Measurements from ENCODE around the gene NIBAN1. TPM values are rescaled to one million over a fixed set of nuclear protein-coding genes. Genes with fewer than 3 reads are reported as not detected.
"Not testable (repeated sequence)": the region's sequence is repeated elsewhere in the genome, so short reads cannot be mapped to it uniquely, and the experiment has no call there.

The NIBAN1 gene
- total and polyA plus RNA-seq, 2 donors (not counting 3 experiments of a cell fraction or from before 2014, with no cell fraction given), result 0.23 to 2.8 TPM

- POLR2A ChIA-PET, result no interaction called here
- DNase-seq (ENCODE audit: low read depth, low spot score) (no peak), FAIRE-seq (no peak)
- intact Hi-C loops (cut with micrococcal nuclease), result no loop called here
- no peak overlapping the region for H3K9ac ChIP-seq (replicated peaks; ENCODE audit: extremely low read depth, insufficient read depth, low read length)
- no peaks in the 10 kb centered on the region for H3K9me1 ChIP-seq (replicated peaks; ENCODE audit: control insufficient read depth, extremely low read depth, insufficient read depth, low read length)
- H3K4me2 ChIP-seq (ENCODE audit: insufficient read depth, low read length), result no peak overlapping the region
- H3K36me3 ChIP-seq (ENCODE audit: control insufficient read depth in 2 of 2, extremely low read depth in 1 of 2, insufficient read depth in 2 of 2, low read length in 2 of 2), result no peaks in the 10 kb centered on the region
- CTCF ChIA-PET, result interaction anchor here (1.1 to 1.8 kb wide), 2 partner anchors 21 to 211 kb away, joined by 4 to 8 read pairs; no protein-coding TSS in a partner anchor
- H3K4me3 ChIP-seq (replicated peaks in 1 of 3; ENCODE audit: insufficient read depth in 1 of 3, low read depth in 1 of 3, low read length in 3 of 3), result no peak overlapping the region
- BruUV-seq (replicated peaks), result no TSS peak
- no peak overlapping the region for H3K27ac ChIP-seq (ENCODE audit: insufficient read depth, low read depth, low read length)
- dilution Hi-C loops (cut with MboI; ENCODE audit: extremely low pct_ligation_motif_present, low sequenced_read_pairs), result no loop called here
- H3K4me1 ChIP-seq (ENCODE audit: control insufficient read depth, extremely low read depth, insufficient read depth, low read length), result peaks cover 6% of the 10 kb centered on the region
- no peaks in the 10 kb centered on the region for H3K9me3 ChIP-seq (replicated peaks; ENCODE audit: control insufficient read depth, insufficient read depth, low read length)
- TF ChIP-seq CTCF (IDR thresholded peaks at IDR 0.05; ENCODE audit: extremely low read depth in 1 of 2, insufficient read depth in 1 of 2, low read depth in 1 of 2, low read length in 2 of 2), result no peak
- no peak for TF ChIP-seq MAX (IDR thresholded peaks at IDR 0.05; ENCODE audit: insufficient read depth, insufficient read length)
- no peak for TF ChIP-seq FOS (IDR thresholded peaks at IDR 0.05; ENCODE audit: borderline replicate concordance, insufficient read depth, low read length)
- no peak for TF ChIP-seq JUN (IDR thresholded peaks at IDR 0.05; ENCODE audit: borderline replicate concordance, insufficient read depth, insufficient read length, low read depth)
- no peak for TF ChIP-seq POLR2AphosphoS5 (IDR thresholded peaks at IDR 0.05; ENCODE audit: insufficient read depth, low read depth, low read length)
- no peak for TF ChIP-seq GATA2 (IDR thresholded peaks at IDR 0.05; ENCODE audit: insufficient read depth, insufficient read length, low read depth, low read length)
- TF ChIP-seq EZH2 (IDR thresholded peaks at IDR 0.05; ENCODE audit: borderline replicate concordance, low read depth, low read length, severe bottlenecking), result no peak
- no peak for TF ChIP-seq POLR2A (IDR thresholded peaks at IDR 0.05; ENCODE audit: low read depth, low read length)
- no peak for TF ChIP-seq MYC (IDR thresholded peaks at IDR 0.05; ENCODE audit: low read depth, low read length)
- H3K79me2 ChIP-seq (ENCODE audit: control insufficient read depth, insufficient read depth, low read length), result no peaks in the 10 kb centered on the region
- no peaks in the 10 kb centered on the region for H3K27me3 ChIP-seq (ENCODE audit: control insufficient read depth in 2 of 2, insufficient read depth in 2 of 2, low read length in 2 of 2)
- no peak overlapping the region for H2AFZ ChIP-seq (ENCODE audit: low read depth, low read length)
- no peaks in the 10 kb centered on the region for H4K20me1 ChIP-seq (replicated peaks; ENCODE audit: control insufficient read depth, extremely low read depth, insufficient read depth, low read length)
Observed at GRCh38 chr1:184958554-184959353, 15.6 kb downstream of the NIBAN1 start.

DNA sequence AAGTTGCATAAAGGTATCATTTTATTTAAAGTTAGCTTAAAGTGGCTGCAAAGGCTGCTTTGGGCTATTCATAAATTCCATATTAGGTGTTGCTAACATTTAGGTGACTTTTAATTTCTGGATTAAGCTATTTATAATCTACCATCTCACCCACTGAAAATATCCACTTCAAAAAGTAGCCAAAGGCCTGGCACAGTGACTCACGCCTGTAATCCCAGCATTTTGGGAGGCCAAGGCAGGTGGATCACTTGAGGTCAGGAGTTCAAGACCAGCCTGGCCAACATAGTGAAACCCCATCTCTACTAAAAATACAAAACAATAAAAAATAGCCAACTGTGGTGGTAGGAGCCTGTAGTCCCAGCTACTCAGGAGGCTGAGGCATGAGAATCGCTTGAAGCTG is 16.4 kb downstream of the NIBAN1 start:
- FAIRE-seq; H3K36me3 ChIP-seq (ENCODE audit: control insufficient read depth in 2 of 2, extremely low read depth in 1 of 2, insufficient read depth in 2 of 2, low read length in 2 of 2); H4K20me1 ChIP-seq (replicated peaks; ENCODE audit: control insufficient read depth, extremely low read depth, insufficient read depth, low read length); dilution Hi-C loops (cut with MboI; ENCODE audit: extremely low pct_ligation_motif_present, low sequenced_read_pairs); H3K4me3 ChIP-seq (replicated peaks in 1 of 3; ENCODE audit: insufficient read depth in 1 of 3, low read depth in 1 of 3, low read length in 3 of 3); H3K27me3 ChIP-seq (ENCODE audit: control insufficient read depth in 2 of 2, insufficient read depth in 2 of 2, low read length in 2 of 2); H3K79me2 ChIP-seq (ENCODE audit: control insufficient read depth, insufficient read depth, low read length); intact Hi-C loops (cut with micrococcal nuclease); H3K9me3 ChIP-seq (replicated peaks; ENCODE audit: control insufficient read depth, insufficient read depth, low read length); H3K9ac ChIP-seq (replicated peaks; ENCODE audit: extremely low read depth, insufficient read depth, low read length); H3K4me2 ChIP-seq (ENCODE audit: insufficient read depth, low read length); BruUV-seq (replicated peaks); H3K27ac ChIP-seq (ENCODE audit: insufficient read depth, low read depth, low read length); POLR2A ChIA-PET; DNase-seq (ENCODE audit: low read depth, low spot score); H3K9me1 ChIP-seq (replicated peaks; ENCODE audit: control insufficient read depth, extremely low read depth, insufficient read depth, low read length); H2AFZ ChIP-seq (ENCODE audit: low read depth, low read length): not testable (repeated sequence)
- peaks cover 12% of the 10 kb centered on the region for H3K4me1 ChIP-seq (ENCODE audit: control insufficient read depth, extremely low read depth, insufficient read depth, low read length)
- CTCF ChIA-PET, result interaction anchor here (1.1 to 1.8 kb wide), 3 partner anchors 20 to 212 kb away, joined by 3 to 8 read pairs (median 4); no protein-coding TSS in a partner anchor

All from endothelial cell of umbilical vein (primary cell).